Karpas-422 (cell line): ENCODE measurements around the gene LUZP4. TPM values are rescaled to one million over a fixed set of nuclear protein-coding genes. Genes with fewer than 3 reads are reported as not detected.

Source experiments
- DNase-seq: peaks from one replicate; pipeline ENCODE4 v3.0.0-alpha.2; 2015
- H2AFZ ChIP-seq: fragments of 200-600 bp; sonication (generic); 2 replicates; pipeline ENCODE4 v1.6.1; 2014; ENCODE audit warnings: antibody characterized with exemption, low read length, mixed read lengths
- H3K27ac ChIP-seq: fragments of 200-600 bp; sonication (generic); 2 replicates; pipeline ENCODE4 v1.5.1; 2014; ENCODE audit warnings: mild to moderate bottlenecking, low read length, moderate library complexity
- H3K27me3 ChIP-seq: fragments of 200-600 bp; sonication (generic); 2 replicates; pipeline ENCODE4 v1.6.1; 2014; ENCODE audit warnings: low read length, mixed read lengths
- H3K36me3 ChIP-seq: fragments of 200-600 bp; sonication (generic); 2 replicates; pipeline ENCODE4 v1.6.1; 2014; ENCODE audit warnings: low read length, mixed read lengths; ENCODE audit not compliant: insufficient read depth
- H3K4me1 ChIP-seq: fragments of 200-600 bp; sonication (generic); 2 replicates; pipeline ENCODE4 v1.6.1; 2014; ENCODE audit warnings: mild to moderate bottlenecking, low read length, mixed read lengths
- H3K4me2 ChIP-seq: fragments of 200-600 bp; sonication (generic); 2 replicates; pipeline ENCODE4 v1.6.1; 2014; ENCODE audit warnings: low read length, low read depth, mild to moderate bottlenecking; ENCODE audit not compliant: poor library complexity, severe bottlenecking
- H3K4me3 ChIP-seq: fragments of 200-600 bp; sonication (generic); 2 replicates; pipeline ENCODE4 v1.5.1; 2014; ENCODE audit warnings: mild to moderate bottlenecking, antibody characterized with exemption, low read length, mixed read lengths
- H3K79me2 ChIP-seq: fragments of 200-600 bp; sonication (generic); 2 replicates; pipeline ENCODE4 v1.6.1; 2014; ENCODE audit warnings: mild to moderate bottlenecking, low read length, mixed read lengths
- H3K9ac ChIP-seq: fragments of 200-600 bp; sonication (generic); 2 replicates; pipeline ENCODE4 v1.6.0; 2014; ENCODE audit warnings: low read length
- H3K9me2 ChIP-seq: fragments of 200-600 bp; sonication (generic), shearing (Covaris generic); replicated peaks from 2 replicates; pipeline ENCODE4 v1.6.0; 2014; ENCODE audit warnings: mild to moderate bottlenecking, low read length, moderate library complexity; ENCODE audit not compliant: insufficient read depth
- H3K9me3 ChIP-seq: fragments of 300-700, 200-600 bp; sonication (generic); 2 replicates; pipeline ENCODE4 v1.6.1; 2014; ENCODE audit warnings: low read length, mixed read lengths
- H4K20me1 ChIP-seq: fragments of 200-600 bp; sonication (generic); 2 replicates; pipeline ENCODE4 v1.6.1; 2014; ENCODE audit warnings: mild to moderate bottlenecking, antibody characterized with exemption, low read length, low read depth; ENCODE audit not compliant: insufficient read depth
- total RNA-seq: library from RNA; depleted of rRNA; stranded (reverse); fragments of >200 nt; shearing (Covaris generic); gene quantifications from 2 replicates; pipeline ENCODE4 v1.2.3, GENCODE V29; 2014; ENCODE audit warnings: low replicate concordance; rRNA removed

The LUZP4 gene, protein sequence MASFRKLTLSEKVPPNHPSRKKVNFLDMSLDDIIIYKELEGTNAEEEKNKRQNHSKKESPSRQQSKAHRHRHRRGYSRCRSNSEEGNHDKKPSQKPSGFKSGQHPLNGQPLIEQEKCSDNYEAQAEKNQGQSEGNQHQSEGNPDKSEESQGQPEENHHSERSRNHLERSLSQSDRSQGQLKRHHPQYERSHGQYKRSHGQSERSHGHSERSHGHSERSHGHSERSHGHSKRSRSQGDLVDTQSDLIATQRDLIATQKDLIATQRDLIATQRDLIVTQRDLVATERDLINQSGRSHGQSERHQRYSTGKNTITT
- not detected in 2 replicates for total RNA-seq

DNA sequence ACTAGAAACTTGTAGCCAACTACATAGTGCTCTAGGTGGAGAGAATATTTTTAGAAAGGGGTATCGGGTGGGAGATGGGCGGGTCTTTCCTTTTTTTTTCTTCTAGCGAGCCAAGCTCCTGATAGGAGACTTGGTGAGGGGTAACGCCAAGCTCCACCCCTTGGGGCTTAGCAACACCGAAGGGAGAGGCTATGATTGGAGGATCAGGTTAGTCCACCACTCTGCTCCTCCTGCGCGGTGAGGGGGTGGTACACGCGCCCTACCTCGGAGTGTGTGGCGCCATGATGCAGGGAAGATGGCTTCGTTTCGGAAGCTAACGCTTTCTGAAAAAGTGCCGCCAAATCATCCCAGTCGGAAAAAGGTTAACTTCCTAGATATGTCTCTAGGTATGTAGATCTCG, at the start of gene LUZP4:
LUZP4 (plus strand) TSS at position 251 of the 400 bp plus-strand sequence; CDS start at position 296, 45 bp downstream.
- H2AFZ ChIP-seq: no peak within 1 kb of the TSS
- H3K79me2 ChIP-seq: no peaks in the 10 kb centered on the region
- no peak within 1 kb of the TSS for H3K4me3 ChIP-seq
- H3K9me2 ChIP-seq: no peaks in the 10 kb centered on the region
- H3K27me3 ChIP-seq: no peaks in the 10 kb centered on the region
- no peak within 1 kb of the TSS for H3K27ac ChIP-seq
- DNase-seq: no peak
- H3K9ac ChIP-seq: no peak within 1 kb of the TSS
- no peaks in the 10 kb centered on the region for H3K36me3 ChIP-seq
- H3K4me1 ChIP-seq: no peaks in the 10 kb centered on the region
- no peaks in the 10 kb centered on the region for H3K9me3 ChIP-seq
- no peak within 1 kb of the TSS for H3K4me2 ChIP-seq
- H4K20me1 ChIP-seq: no peaks in the 10 kb centered on the region

DNA sequence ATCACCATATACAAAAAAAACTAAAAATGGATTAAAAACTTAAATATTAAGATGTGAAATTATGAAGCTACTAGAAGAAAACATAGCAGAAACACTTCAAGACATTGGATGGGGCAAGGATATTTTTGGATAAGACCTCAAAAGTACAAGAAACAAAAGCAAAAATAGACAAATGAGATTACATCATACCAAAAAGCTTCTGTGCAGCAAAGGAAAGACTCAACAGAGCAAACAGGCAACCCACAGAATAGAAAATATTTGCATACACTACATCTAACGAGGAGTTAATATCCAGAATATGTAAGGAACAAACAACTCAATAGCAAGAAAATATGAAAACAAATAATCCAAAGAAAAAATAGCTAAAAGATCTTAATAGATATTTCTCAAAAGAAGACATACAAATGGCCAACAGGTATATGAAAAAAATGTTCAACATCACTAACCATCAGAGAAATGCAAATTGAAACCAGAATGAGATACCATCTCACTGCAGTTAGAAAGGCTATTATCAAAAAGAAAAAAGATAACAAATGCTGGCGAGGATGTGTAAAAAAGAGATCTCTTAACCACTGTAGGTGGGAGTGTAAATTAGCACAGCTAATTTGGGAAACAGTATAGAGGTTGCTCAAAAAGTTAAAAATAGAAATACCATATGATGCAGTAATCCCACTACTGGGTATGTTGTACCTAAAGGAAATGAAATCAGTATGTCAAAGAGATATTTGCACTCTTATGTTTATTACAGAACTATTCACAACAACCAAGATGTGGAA, 37.9 kb upstream of the LUZP4 start:
- Histone ChIP-seq H3K27ac (no peak overlapping the region), H3K36me3 (no peaks in the 10 kb centered on the region), H3K4me1 (no peaks in the 10 kb centered on the region), H3K27me3 (no peaks in the 10 kb centered on the region), H2AFZ (no peak overlapping the region), H3K9me3 (no peaks in the 10 kb centered on the region), H3K9me2 (no peaks in the 10 kb centered on the region), H3K4me3 (no peak overlapping the region), H3K4me2 (no peak overlapping the region), H4K20me1 (no peaks in the 10 kb centered on the region), H3K79me2 (no peaks in the 10 kb centered on the region), H3K9ac (no peak overlapping the region)
- DNase-seq: no peak

DNA sequence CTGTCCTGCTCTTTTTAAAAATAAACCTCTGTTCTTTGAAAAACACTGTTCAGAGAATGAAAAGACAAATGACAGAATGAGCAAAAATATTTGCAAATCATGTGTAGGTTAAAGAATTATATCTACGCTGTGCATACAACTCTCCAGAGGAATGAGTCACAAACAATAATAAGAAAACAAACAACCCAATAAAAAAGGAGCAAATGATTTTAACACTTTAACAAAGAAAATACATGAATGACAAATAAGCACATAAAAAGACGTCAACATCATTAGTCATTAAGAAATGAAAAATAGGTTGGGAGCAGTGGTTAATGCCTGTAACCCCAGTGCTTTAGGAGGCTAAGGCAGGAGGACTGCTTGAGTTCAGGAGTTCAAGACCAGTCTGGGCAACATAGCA, 34.5 kb upstream of the LUZP4 start:
- H3K9ac ChIP-seq: no peak overlapping the region
- no peaks in the 10 kb centered on the region for H3K9me3 ChIP-seq

DNA sequence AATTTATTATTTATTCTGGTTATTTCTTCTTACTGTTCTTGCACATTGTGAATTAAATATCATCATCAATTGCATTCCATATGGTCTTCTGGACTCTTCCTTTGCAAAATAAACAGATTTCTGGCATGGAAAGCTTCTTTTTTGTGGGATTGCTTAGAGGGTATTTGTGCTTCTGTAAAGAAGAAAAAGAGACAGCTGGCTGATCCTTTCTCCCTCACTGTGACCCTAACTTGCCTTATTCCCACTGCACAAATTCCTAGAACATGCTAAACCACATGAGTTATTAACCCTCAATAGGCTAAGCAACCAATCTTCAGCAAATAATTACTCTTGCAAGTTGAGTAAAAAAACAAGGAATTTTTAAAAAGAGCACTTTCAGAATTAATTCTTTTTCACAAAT, 31.8 kb upstream of the LUZP4 start:
- no peak overlapping the region for H3K27ac ChIP-seq
- no peaks in the 10 kb centered on the region for H3K27me3 ChIP-seq

More for the DNA sequence above, 34.5 kb upstream of the LUZP4 start:
- H3K4me2 ChIP-seq: no peak overlapping the region
- H3K79me2 ChIP-seq: no peaks in the 10 kb centered on the region
- H2AFZ ChIP-seq: no peak overlapping the region
- no peaks in the 10 kb centered on the region for H3K4me1 ChIP-seq
- H3K27ac ChIP-seq: no peak overlapping the region
- H3K36me3 ChIP-seq: no peaks in the 10 kb centered on the region
- no peaks in the 10 kb centered on the region for H3K9me2 ChIP-seq
- no peak overlapping the region for H3K4me3 ChIP-seq
- DNase-seq: no peak
- H3K27me3 ChIP-seq: no peaks in the 10 kb centered on the region
- H4K20me1 ChIP-seq: no peaks in the 10 kb centered on the region

DNA sequence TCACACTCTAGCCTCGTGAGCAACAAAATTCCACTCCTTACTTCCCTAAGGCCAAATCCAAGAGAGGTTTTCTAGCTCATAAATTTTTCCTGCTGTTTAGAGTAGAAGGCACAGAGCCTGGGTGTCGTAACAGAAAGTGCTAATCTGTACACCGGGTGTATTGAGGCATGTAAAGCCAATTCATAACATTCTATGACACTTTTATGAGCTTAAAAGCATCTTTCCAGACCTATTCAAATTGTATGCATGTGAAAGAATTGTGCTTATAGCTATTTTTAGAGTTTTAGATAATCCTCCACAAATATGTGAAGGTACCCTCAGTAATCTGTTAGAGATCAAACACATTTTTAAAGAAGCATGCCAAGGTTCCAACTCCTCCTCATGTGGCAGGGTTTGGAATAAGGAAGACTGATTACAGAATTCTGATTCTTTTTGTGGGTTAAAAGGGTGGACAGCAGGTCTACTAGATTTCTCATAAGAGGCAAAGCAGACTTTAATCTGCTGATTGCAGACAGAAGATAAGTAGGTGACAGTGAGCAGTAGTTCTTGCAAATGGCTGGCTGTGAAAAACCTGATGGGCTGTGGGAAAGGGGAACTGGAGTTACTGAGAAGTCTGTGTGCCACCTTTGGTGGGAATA, 30.2 kb upstream of the LUZP4 start:
- no peaks in the 10 kb centered on the region for H3K9me3 ChIP-seq
- no peaks in the 10 kb centered on the region for H3K79me2 ChIP-seq
- H3K9me2 ChIP-seq: no peaks in the 10 kb centered on the region
- DNase-seq: no peak
- H3K27me3 ChIP-seq: no peaks in the 10 kb centered on the region
- no peaks in the 10 kb centered on the region for H3K4me1 ChIP-seq
- no peak overlapping the region for H3K4me3 ChIP-seq
- H3K4me2 ChIP-seq: no peak overlapping the region
- no peak overlapping the region for H2AFZ ChIP-seq
- H3K9ac ChIP-seq: no peak overlapping the region
- H4K20me1 ChIP-seq: no peaks in the 10 kb centered on the region
- H3K27ac ChIP-seq: no peak overlapping the region
- no peaks in the 10 kb centered on the region for H3K36me3 ChIP-seq

More for the DNA sequence above, 31.8 kb upstream of the LUZP4 start:
- no peak overlapping the region for H3K4me2 ChIP-seq
- no peak overlapping the region for H2AFZ ChIP-seq
- H3K4me1 ChIP-seq: no peaks in the 10 kb centered on the region
- no peaks in the 10 kb centered on the region for H3K9me3 ChIP-seq
- DNase-seq: no peak
- no peaks in the 10 kb centered on the region for H3K9me2 ChIP-seq
- H3K36me3 ChIP-seq: no peaks in the 10 kb centered on the region
- H4K20me1 ChIP-seq: no peaks in the 10 kb centered on the region
- H3K9ac ChIP-seq: no peak overlapping the region
- no peaks in the 10 kb centered on the region for H3K79me2 ChIP-seq
- H3K4me3 ChIP-seq: no peak overlapping the region

DNA sequence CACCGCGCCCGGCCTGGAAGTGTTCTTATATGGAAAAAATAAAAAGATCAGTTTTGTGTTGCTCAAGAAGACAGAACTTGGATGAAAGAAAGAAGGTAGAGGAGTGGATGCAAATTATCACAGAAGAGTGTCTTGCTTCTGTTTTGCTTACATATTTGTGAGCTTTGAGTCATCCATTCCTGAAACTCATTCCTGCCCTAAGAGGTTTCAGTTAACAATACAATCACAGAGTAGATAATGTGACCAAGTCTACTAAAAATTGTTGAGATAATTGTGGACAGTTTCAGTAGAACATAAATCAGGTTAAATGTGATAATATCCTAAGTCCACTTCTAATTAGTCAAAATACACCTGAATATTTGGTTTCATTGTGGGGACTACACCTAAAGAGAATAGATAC, 29.2 kb upstream of the LUZP4 start:
- no peaks in the 10 kb centered on the region for H4K20me1 ChIP-seq
- no peaks in the 10 kb centered on the region for H3K36me3 ChIP-seq
- no peak overlapping the region for H3K27ac ChIP-seq
- no peaks in the 10 kb centered on the region for H3K9me3 ChIP-seq
- H3K9me2 ChIP-seq: no peaks in the 10 kb centered on the region
- H3K27me3 ChIP-seq: no peaks in the 10 kb centered on the region
- no peak overlapping the region for H2AFZ ChIP-seq
- DNase-seq: no peak
- H3K4me1 ChIP-seq: no peaks in the 10 kb centered on the region
- no peak overlapping the region for H3K4me2 ChIP-seq
- H3K4me3 ChIP-seq: no peak overlapping the region
- H3K9ac ChIP-seq: no peak overlapping the region
- H3K79me2 ChIP-seq: no peaks in the 10 kb centered on the region

DNA sequence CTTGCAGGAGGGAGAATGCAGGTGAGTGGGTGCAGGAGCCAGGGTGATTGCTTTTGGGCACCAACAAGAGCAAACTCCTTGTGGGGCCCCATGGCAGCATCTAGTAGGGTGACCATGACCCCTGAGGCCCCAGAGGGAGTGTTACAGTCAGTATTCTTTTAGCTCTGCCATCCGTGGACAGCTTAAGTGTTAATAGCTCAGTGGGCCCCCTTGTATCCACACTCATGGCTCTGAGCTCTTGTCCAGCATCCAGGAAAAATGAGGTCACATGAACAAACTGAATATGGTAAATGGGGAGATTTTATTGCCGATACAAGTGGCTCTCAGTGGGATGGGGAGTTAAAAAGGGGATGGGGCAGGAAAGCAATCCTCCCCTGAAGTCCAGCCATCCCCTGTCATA, 28.4 kb upstream of the LUZP4 start:
- H4K20me1 ChIP-seq: no peaks in the 10 kb centered on the region
- no peaks in the 10 kb centered on the region for H3K4me1 ChIP-seq
- no peak overlapping the region for H3K9ac ChIP-seq
- H3K27ac ChIP-seq: no peak overlapping the region
- H3K36me3 ChIP-seq: no peaks in the 10 kb centered on the region
- no peaks in the 10 kb centered on the region for H3K79me2 ChIP-seq
- H3K9me3 ChIP-seq: no peaks in the 10 kb centered on the region
- H3K27me3 ChIP-seq: no peaks in the 10 kb centered on the region
- H3K9me2 ChIP-seq: no peaks in the 10 kb centered on the region
- no peak overlapping the region for H2AFZ ChIP-seq
- no peak for DNase-seq
- no peak overlapping the region for H3K4me2 ChIP-seq
- no peak overlapping the region for H3K4me3 ChIP-seq

DNA sequence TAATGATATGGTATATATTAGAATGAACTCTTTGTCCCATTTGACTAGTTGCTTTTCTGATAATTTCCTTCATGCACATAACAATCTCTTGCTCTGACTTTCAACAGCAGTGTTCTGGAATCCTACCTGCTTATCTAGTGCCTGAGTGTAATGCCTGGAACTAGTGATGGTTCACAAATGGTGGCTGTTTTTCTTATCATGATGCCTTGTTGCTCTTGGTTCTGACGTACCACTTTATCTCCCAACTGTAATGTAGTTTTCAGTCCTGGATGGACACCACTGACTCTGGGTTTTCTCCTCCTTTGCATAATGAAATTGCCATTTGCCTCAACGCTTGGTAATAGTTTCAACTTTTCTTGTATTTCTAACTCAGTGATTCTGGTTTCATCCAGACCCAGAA, 25.5 kb upstream of the LUZP4 start:
- no peaks in the 10 kb centered on the region for H4K20me1 ChIP-seq
- H3K36me3 ChIP-seq: no peaks in the 10 kb centered on the region
- no peaks in the 10 kb centered on the region for H3K79me2 ChIP-seq
- no peaks in the 10 kb centered on the region for H3K4me1 ChIP-seq
- no peaks in the 10 kb centered on the region for H3K27me3 ChIP-seq
- DNase-seq: no peak
- H3K4me3 ChIP-seq: no peak overlapping the region
- no peak overlapping the region for H3K27ac ChIP-seq
- no peak overlapping the region for H3K9ac ChIP-seq
- no peak overlapping the region for H3K4me2 ChIP-seq
- no peak overlapping the region for H2AFZ ChIP-seq
- H3K9me3 ChIP-seq: no peaks in the 10 kb centered on the region
- no peaks in the 10 kb centered on the region for H3K9me2 ChIP-seq
